PC-9 (cell line): ENCODE results near the gene CRNKL1. TPM values are rescaled to one million over a fixed set of nuclear protein-coding genes. Genes with fewer than 3 reads are reported as not detected.

Experiments used
- BruUV-seq: library from RNA; stranded (reverse); fragments of 400-500 nt; replicated peaks from 2 replicates; lab custom pipeline; 2021; lab: Mats Ljungman, UMichigan
- CTCF ChIA-PET: fragments of 300-600 bp; sonication (Branson Sonifier 250); formaldehyde crosslinking; loops from one replicate; lab custom pipeline; 2022; ENCODE audit warnings: antibody characterized with exemption; lab: Charles Lee
- POLR2A ChIA-PET: fragments of 300-600 bp; sonication (Branson Sonifier 250); formaldehyde crosslinking; loops from one replicate; lab custom pipeline; 2022; ENCODE audit warnings: antibody characterized with exemption; ENCODE audit not compliant: unreplicated experiment; lab: Charles Lee
- DNase-seq, 2 experiments: peaks; one replicate each; pipeline versions ENCODE4 v3.0.0 to v3.0.0-alpha.2; 2015 to 2022; ENCODE audit warnings: mixed read lengths in 1 of 2
- H2AFZ ChIP-seq: fragments of 200-600 bp; sonication (generic); 2 replicates; pipeline ENCODE4 v1.8.1; 2017; ENCODE audit warnings: antibody characterized with exemption
- H3F3A ChIP-seq: fragments of 200-600 bp; sonication (generic); 2 replicates; pipeline ENCODE4 v1.8.1; 2017; ENCODE audit warnings: antibody characterized with exemption, mild to moderate bottlenecking, low read depth; ENCODE audit not compliant: insufficient read depth
- H3K27ac ChIP-seq: fragments of 200-600 bp; sonication (generic); 2 replicates; pipeline ENCODE4 v1.6.1; 2016; ENCODE audit warnings: mixed run types
- H3K27me3 ChIP-seq: fragments of 200-600 bp; sonication (generic); 2 replicates; pipeline ENCODE4 v1.6.1; 2016; ENCODE audit warnings: low read depth, mixed run types; ENCODE audit not compliant: insufficient read depth
- H3K36me3 ChIP-seq: fragments of 200-600 bp; sonication (generic); 2 replicates; pipeline ENCODE4 v1.6.1; 2016; ENCODE audit warnings: low read depth, mixed run types
- H3K4me1 ChIP-seq: fragments of 200-600 bp; sonication (generic); replicated peaks from 2 replicates; pipeline ENCODE4 v1.6.1; 2016; ENCODE audit warnings: mixed run types; ENCODE audit not compliant: insufficient read depth
- H3K4me2 ChIP-seq: fragments of 200-600 bp; sonication (generic); 2 replicates; pipeline ENCODE4 v1.6.1; 2017; ENCODE audit warnings: mixed run types
- H3K4me3 ChIP-seq: fragments of 200-600 bp; sonication (generic); 2 replicates; pipeline ENCODE4 v1.6.1; 2016; ENCODE audit warnings: mixed run types
- H3K79me2 ChIP-seq: fragments of 200-600 bp; sonication (generic); 2 replicates; pipeline ENCODE4 v1.6.1; 2017; ENCODE audit warnings: low read depth, mixed run types
- H3K9me2 ChIP-seq: fragments of 200-600 bp; sonication (generic); 2 replicates; pipeline ENCODE4 v1.8.1; 2017; ENCODE audit warnings: mild to moderate bottlenecking; ENCODE audit not compliant: insufficient read depth
- H3K9me3 ChIP-seq: fragments of 200-600 bp; sonication (generic); 2 replicates; pipeline ENCODE4 v1.8.1; 2016; ENCODE audit warnings: low read depth; ENCODE audit not compliant: insufficient read depth
- H4K20me1 ChIP-seq: fragments of 200-600 bp; sonication (generic); 2 replicates; pipeline ENCODE4 v1.8.1; 2017; ENCODE audit not compliant: insufficient read depth
- CTCF ChIP-seq: fragments of 200-600 bp; sonication (generic); conservative IDR thresholded peaks from 2 replicates; pipeline ENCODE4 v1.6.1; 2017; ENCODE audit warnings: mixed run types, antibody characterized with exemption, mild to moderate bottlenecking, moderate library complexity
- EZH2 ChIP-seq: fragments of 200-600 bp; sonication (generic); IDR thresholded peaks from 2 replicates; pipeline ENCODE4 v1.8.0; 2017; ENCODE audit warnings: antibody characterized with exemption, low read depth
- intact Hi-C: fragments of 100-400 bp; cut with micrococcal nuclease; formaldehyde crosslinking; loops from one replicate; pipeline ENCODE4 v1.10.0; 2022; ENCODE audit not compliant: unreplicated experiment
- total RNA-seq: library from RNA; stranded (reverse); gene quantifications from 2 replicates; pipeline ENCODE4 v1.2.3, GENCODE V29; 2021

CRNKL1 gene
- total RNA-seq, 1 experiment from 2014 or later, result 24.8 TPM

- no peak overlapping the region for H3K4me2 ChIP-seq
- no peaks in the 10 kb centered on the region for H3K27me3 ChIP-seq
- peaks cover 45% of the 10 kb centered on the region; the same call in 1 of the 2 replicates for H3F3A ChIP-seq
- H3K9me3 ChIP-seq, result no peaks in the 10 kb centered on the region
- no peaks in the 10 kb centered on the region for H3K9me2 ChIP-seq
- DNase-seq, result no peak
- H2AFZ ChIP-seq, result no peak overlapping the region
- no peak overlapping the region for H3K4me3 ChIP-seq
- BruUV-seq, result no TSS peak
- no peak for TF ChIP-seq CTCF
- TF ChIP-seq EZH2, result no peak
- peaks cover 26% of the 10 kb centered on the region for H4K20me1 ChIP-seq
- no peaks in the 10 kb centered on the region for H3K4me1 ChIP-seq
- H3K36me3 ChIP-seq, result peaks cover 44% of the 10 kb centered on the region
- H3K27ac ChIP-seq, result no peak overlapping the region
- H3K79me2 ChIP-seq, result peaks cover 21% of the 10 kb centered on the region
- ChIA-PET POLR2A (interaction anchor here (0.6 kb wide), 1 partner anchor 15 kb away, joined by 3 read pairs; no protein-coding TSS in a partner anchor), CTCF (no interaction called here)
- intact Hi-C loops, result no loop called here
Measured at GRCh38 chr20:20031790-20032189, 20.5 kb downstream of the CRNKL1 start.

GRCh38 chr20:20027284-20027683 is 25.0 kb downstream of the CRNKL1 start:
- Histone ChIP-seq H3K4me3 (no peak overlapping the region), H3K79me2 (peaks cover 64% of the 10 kb centered on the region), H3K4me2 (no peak overlapping the region), H3K9me2 (no peaks in the 10 kb centered on the region), H3F3A (peaks cover 21% of the 10 kb centered on the region), H4K20me1 (peaks cover 43% of the 10 kb centered on the region), H3K27ac (no peak overlapping the region), H3K36me3 (peaks cover 56% of the 10 kb centered on the region), H3K4me1 (no peaks in the 10 kb centered on the region), H3K27me3 (no peaks in the 10 kb centered on the region), H2AFZ (no peak overlapping the region), H3K9me3 (no peaks in the 10 kb centered on the region)
- BruUV-seq, result no TSS peak
- no peak for DNase-seq
- intact Hi-C loops, result no loop called here
- TF ChIP-seq EZH2 (no peak), CTCF (no peak)
- ChIA-PET CTCF (no interaction called here), POLR2A (interaction anchor here (0.5 to 0.7 kb wide), 2 partner anchors 48 to 328 kb away, joined by 3 to 31 read pairs; no protein-coding TSS in a partner anchor)

GRCh38 chr20:20024942-20025341 is 27.3 kb downstream of the CRNKL1 start:
- no peak overlapping the region for H3K4me2 ChIP-seq
- CTCF ChIA-PET, result no interaction called here
- H3K4me3 ChIP-seq, result no peak overlapping the region
- H3K9me3 ChIP-seq, result no peaks in the 10 kb centered on the region
- TF ChIP-seq CTCF (no peak), EZH2 (no peak)
- peaks cover 83% of the 10 kb centered on the region for H3K79me2 ChIP-seq
- POLR2A ChIA-PET, result no interaction called here
- peaks cover 9% of the 10 kb centered on the region for H3F3A ChIP-seq
- no peaks in the 10 kb centered on the region for H3K27me3 ChIP-seq
- H3K9me2 ChIP-seq, result no peaks in the 10 kb centered on the region
- H3K4me1 ChIP-seq, result peaks cover 7% of the 10 kb centered on the region
- H2AFZ ChIP-seq, result no peak overlapping the region
- H4K20me1 ChIP-seq, result peaks cover 45% of the 10 kb centered on the region
- H3K27ac ChIP-seq, result no peak overlapping the region
- intact Hi-C loops, result no loop called here
- BruUV-seq, result no TSS peak
- peaks cover 49% of the 10 kb centered on the region for H3K36me3 ChIP-seq
- no peak for DNase-seq
